Type B pancreatic cell (in vitro differentiated cells): Measurements from ENCODE around the gene DCTN2. TPM values are rescaled to one million over a fixed set of nuclear protein-coding genes. Genes with fewer than 3 reads are reported as not detected.

ENCODE experiments used
- DNase-seq: peaks from one replicate; pipeline ENCODE4 v3.0.0; 2021; ENCODE audit warnings: mixed read lengths; ENCODE audit not compliant: unreplicated experiment; ENCODE audit errors: extremely low spot score
- H3K27ac Mint-ChIP-seq: 2 replicates; pipeline ENCODE4 v1.8.0; 2021; ENCODE audit warnings: mild to moderate bottlenecking, mixed read lengths
- H3K27me3 Mint-ChIP-seq: 2 replicates; pipeline ENCODE4 v1.8.0; 2021; ENCODE audit warnings: mixed read lengths
- H3K36me3 Mint-ChIP-seq: 2 replicates; pipeline ENCODE4 v1.8.0; 2021; ENCODE audit warnings: mixed read lengths
- H3K4me1 Mint-ChIP-seq: one replicate; pipeline ENCODE4 v1.8.0; 2021; ENCODE audit warnings: mixed read lengths; ENCODE audit not compliant: unreplicated experiment
- H3K4me3 Mint-ChIP-seq: 2 replicates; pipeline ENCODE4 v1.8.0; 2021; ENCODE audit warnings: mild to moderate bottlenecking, mixed read lengths
- H3K9me3 Mint-ChIP-seq: 2 replicates; pipeline ENCODE4 v1.8.0; 2021; ENCODE audit warnings: mixed read lengths
- CTCF ChIP-seq: fragments of 200-600 bp; sonication (generic); conservative IDR thresholded peaks from 2 replicates; pipeline ENCODE4 v1.5.0; 2021; ENCODE audit warnings: antibody characterized with exemption, mild to moderate bottlenecking
- total RNA-seq: library from RNA; stranded (reverse); gene quantifications from 2 replicates; pipeline ENCODE4 v1.2.1, GENCODE V29; 2021; ENCODE audit warnings: low replicate concordance

The DCTN2 gene
- total RNA-seq, 1 donor from 2014 or later = 126 TPM

- no peaks in the 10 kb centered on the region for H3K9me3 Mint-ChIP-seq
Observed at GRCh38 chr12:57531836-57532235, 15.2 kb downstream of the DCTN2 start.

GRCh38 chr12:57530396-57531142 lies 16.4 kb downstream of the DCTN2 start:
- no peak for TF ChIP-seq CTCF
- Mint-ChIP-seq H3K36me3 (peaks cover 26% of the 10 kb centered on the region), H3K27me3 (no peaks in the 10 kb centered on the region), H3K4me3 (no peak overlapping the region), H3K9me3 (no peaks in the 10 kb centered on the region), H3K4me1 (peaks cover 8% of the 10 kb centered on the region), H3K27ac (peak overlapping the region; percentile 77)
- no peak for DNase-seq

More at GRCh38 chr12:57531836-57532235, 15.2 kb downstream of the DCTN2 start:
- H3K27ac Mint-ChIP-seq = no peak overlapping the region
- no peak overlapping the region for H3K4me3 Mint-ChIP-seq
- peaks cover 8% of the 10 kb centered on the region for H3K4me1 Mint-ChIP-seq
- DNase-seq = no peak
- H3K27me3 Mint-ChIP-seq = no peaks in the 10 kb centered on the region
- TF ChIP-seq CTCF = no peak
- H3K36me3 Mint-ChIP-seq = peaks cover 29% of the 10 kb centered on the region

GRCh38 chr12:57529831-57530230 lies 17.2 kb downstream of the DCTN2 start:
- no peak for DNase-seq
- peak overlapping the region; percentile 77 for H3K27ac Mint-ChIP-seq
- peaks cover 20% of the 10 kb centered on the region for H3K36me3 Mint-ChIP-seq
- H3K9me3 Mint-ChIP-seq = no peaks in the 10 kb centered on the region
- H3K27me3 Mint-ChIP-seq = no peaks in the 10 kb centered on the region
- peaks cover 15% of the 10 kb centered on the region for H3K4me1 Mint-ChIP-seq
- no peak for TF ChIP-seq CTCF
- H3K4me3 Mint-ChIP-seq = peak overlapping the region; percentile 33

GRCh38 chr12:57528831-57529555 lies 18.0 kb downstream of the DCTN2 start:
- no peak for TF ChIP-seq CTCF
- peaks cover 19% of the 10 kb centered on the region for H3K36me3 Mint-ChIP-seq
- peaks cover 22% of the 10 kb centered on the region for H3K4me1 Mint-ChIP-seq
- H3K27ac Mint-ChIP-seq = peak overlapping the region; percentile 77
- H3K4me3 Mint-ChIP-seq = no peak overlapping the region
- H3K9me3 Mint-ChIP-seq = no peaks in the 10 kb centered on the region
- no peaks in the 10 kb centered on the region for H3K27me3 Mint-ChIP-seq
- no peak for DNase-seq

- Mint-ChIP-seq H3K36me3 (peaks cover 19% of the 10 kb centered on the region), H3K4me1 (peaks cover 29% of the 10 kb centered on the region), H3K27me3 (no peaks in the 10 kb centered on the region), H3K4me3 (no peak overlapping the region), H3K27ac (no peak overlapping the region), H3K9me3 (no peaks in the 10 kb centered on the region)
- no peak for TF ChIP-seq CTCF
- DNase-seq = no peak
Observed at GRCh38 chr12:57528176-57528575, 18.8 kb downstream of the DCTN2 start.
